NCI-H82 (cell line): ENCODE data around the gene APOD.

Experiments
- DNase-seq: peaks from one replicate; lab custom pipeline; 2025; lab: John Stamatoyannopoulos, UW

Gene APOD

DNA sequence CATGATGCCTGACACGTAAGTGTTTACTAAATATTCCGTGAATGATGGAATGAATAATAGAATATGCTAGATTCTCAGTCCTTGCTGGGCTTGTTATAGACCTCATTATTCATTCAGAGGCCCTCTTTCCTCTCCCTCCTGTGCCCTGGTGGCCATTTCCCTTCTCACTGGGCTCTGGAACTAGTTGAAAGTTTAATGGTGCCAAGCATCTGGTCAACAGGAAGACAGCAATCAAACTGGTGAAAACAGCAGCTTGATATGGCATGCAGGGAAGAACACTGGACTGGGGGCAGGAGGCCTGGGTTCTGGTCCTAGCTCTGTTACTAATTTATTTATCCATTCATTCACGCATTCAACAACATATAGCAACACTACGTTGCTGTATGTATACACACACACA lies 3.7 kb upstream of the APOD start:
- no peak for DNase-seq

- no peak for DNase-seq
These were observed 767 bp upstream of the APOD start for GRCh38 chr3:195584543-195584870.

DNA sequence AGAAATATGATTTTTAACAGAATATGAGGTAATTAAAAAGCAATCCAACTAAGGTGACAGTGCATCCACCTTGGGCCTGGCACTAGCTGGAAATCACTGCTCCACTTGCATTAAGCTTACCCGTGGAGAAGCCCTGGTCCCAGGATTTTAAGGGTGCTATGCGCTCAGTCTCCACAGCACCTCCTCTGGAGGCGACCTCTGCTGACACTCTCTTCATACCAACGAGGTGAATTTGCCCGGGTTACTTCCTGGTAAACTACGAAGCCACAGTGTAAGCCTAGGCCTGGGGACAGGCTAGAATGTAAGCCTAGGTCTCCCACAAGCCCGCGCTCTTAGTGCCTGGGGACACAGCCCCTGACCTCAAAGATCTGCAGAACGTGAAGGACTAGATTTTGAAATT lies 793 bp downstream of the APOD start:
- DNase-seq = no peak

- DNase-seq = no peak
These were observed 2.8 kb downstream of the APOD start for GRCh38 chr3:195580744-195581443.

GRCh38 chr3:195579281-195579680 lies 4.5 kb downstream of the APOD start:
- no peak for DNase-seq

DNA sequence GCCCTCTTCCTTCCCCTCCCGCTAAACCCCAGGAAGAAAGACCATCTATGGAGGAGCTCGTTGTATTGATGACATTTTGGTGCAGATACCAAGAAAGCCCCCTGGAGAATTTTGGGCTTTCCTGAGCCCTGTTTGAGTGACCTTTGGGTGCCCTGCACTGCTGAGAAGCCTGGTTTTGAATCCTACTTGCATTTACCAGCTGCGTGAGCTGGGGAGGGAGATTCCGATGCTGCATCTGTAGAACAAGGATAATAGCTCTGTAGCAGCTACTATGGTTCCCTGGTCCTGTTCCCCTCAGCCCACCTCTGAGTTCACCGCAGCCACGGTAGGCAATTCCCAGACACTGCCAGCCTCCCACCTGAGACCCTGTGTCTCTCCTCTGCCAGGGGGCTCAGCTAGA lies 5.2 kb downstream of the APOD start:
- DNase-seq = no peak

DNA sequence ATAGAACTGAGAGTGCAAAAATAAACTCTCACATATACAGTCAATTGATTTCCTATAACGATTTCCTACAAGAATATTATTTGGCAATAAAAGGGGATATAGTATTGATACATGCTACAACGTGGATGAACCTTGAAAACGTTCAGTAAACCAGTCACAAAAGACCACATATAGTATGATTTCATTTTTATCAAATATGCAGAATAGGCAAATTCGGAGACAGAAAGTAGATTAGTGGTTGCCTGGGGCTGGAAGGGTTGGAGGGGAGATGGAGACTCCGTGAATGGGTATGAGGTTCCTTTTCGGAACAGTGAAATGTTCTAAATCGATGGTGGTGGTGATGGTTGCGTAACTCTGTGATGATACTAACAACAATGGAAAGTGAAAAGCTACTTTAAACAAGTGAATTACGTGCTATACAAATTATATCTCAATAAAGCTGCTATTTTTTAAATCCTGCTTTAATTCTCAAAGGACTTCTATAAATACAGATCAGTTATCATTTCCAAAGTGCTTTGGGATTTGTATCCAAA lies 6.0 kb downstream of the APOD start:
- no peak for DNase-seq

GRCh38 chr3:195574497-195575304 lies 9.0 kb downstream of the APOD start:
- peak; percentile 26 for DNase-seq

DNA sequence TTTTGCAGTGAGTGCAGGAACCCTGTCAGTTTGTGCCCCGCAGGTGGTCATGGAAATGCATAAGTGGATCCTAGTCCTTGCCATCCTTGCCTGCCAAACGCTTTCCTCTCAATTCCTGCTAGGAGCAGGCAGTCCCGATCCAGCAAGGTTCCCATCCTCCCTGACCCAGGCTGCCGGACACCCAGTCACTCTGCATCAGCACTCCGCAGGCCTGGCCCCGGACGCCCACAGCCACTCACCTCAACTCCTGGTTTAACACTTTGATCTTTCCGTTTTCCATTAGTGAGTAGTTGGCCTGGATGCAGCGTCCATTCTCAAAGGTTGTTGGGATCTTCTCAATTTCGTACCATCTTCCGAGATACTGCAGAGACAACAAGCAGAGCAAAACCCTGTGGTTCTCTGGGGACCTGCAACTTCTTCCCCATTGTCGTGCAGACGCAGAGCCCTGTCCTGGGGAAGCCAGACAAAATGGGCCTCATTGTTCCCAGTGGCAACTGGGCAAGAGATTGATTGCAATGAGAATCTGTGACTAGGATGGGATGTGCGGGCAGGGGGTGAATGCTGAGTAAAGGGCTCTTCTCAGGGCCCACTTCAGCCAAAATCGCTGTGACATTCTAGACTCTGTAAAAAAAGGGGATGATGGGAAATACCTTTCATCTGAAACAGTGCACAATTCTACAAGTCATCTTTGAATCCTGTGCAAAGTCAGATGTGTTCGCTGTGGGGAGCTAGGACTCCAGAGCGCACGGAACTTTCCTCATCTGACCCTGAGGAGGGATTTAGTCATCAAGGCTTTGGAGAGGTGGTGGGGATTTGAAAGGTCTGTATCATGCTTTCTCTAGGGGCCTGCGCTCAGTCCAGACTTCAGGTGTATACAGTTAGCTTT lies 9.9 kb downstream of the APOD start:
- DNase-seq = no peak

- no peak for DNase-seq
These were observed 12.4 kb downstream of the APOD start for GRCh38 chr3:195571361-195571760.

GRCh38 chr3:195570912-195571311 lies 12.8 kb downstream of the APOD start:
- no peak for DNase-seq

GRCh38 chr3:195570344-195570743 lies 13.4 kb downstream of the APOD start:
- no peak for DNase-seq

GRCh38 chr3:195568630-195569029 lies 15.1 kb downstream of the APOD start:
- DNase-seq = no peak

DNA sequence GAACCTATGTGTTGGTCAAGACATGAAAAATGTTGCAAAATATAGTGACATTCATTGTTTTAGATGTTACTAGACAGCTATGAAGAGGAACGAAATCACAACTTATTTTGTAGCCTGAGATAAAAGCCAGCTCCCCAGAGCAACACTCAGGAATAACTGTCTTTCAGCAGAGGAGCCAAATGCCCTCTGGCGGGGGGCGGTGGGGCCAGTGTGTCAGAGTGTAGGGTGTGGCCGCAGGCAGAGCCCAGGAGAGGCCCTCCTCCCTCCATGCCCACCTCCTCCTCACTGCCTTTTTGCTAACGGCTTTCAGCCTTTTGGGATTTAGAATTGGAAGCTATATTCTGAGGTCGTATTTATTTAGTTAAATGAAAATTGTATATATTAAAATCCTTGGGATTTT lies 16.9 kb downstream of the APOD start:
- no peak for DNase-seq

GRCh38 chr3:195565716-195566115 lies 18.0 kb downstream of the APOD start:
- peak; percentile 59 for DNase-seq

DNA sequence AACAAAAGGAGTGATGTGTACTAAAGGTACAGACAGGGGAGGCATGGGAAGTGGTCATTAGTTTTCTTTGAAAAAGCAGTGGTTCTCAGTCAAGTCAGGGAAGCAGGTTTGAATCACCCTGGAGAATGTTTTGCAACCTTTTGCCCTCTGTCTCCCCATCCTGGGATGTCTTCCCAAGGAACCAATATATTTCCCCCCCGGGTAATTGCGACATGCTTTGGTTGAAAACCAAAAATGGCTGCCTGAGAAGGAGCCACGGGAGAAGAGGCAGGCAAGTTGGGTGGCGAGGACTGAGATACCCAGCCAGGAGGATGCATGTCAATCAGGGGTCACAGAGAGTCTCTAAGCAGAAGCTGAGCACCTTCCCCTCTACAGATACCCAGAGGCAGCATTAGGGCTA lies 20.4 kb downstream of the APOD start:
- no peak for DNase-seq

DNA sequence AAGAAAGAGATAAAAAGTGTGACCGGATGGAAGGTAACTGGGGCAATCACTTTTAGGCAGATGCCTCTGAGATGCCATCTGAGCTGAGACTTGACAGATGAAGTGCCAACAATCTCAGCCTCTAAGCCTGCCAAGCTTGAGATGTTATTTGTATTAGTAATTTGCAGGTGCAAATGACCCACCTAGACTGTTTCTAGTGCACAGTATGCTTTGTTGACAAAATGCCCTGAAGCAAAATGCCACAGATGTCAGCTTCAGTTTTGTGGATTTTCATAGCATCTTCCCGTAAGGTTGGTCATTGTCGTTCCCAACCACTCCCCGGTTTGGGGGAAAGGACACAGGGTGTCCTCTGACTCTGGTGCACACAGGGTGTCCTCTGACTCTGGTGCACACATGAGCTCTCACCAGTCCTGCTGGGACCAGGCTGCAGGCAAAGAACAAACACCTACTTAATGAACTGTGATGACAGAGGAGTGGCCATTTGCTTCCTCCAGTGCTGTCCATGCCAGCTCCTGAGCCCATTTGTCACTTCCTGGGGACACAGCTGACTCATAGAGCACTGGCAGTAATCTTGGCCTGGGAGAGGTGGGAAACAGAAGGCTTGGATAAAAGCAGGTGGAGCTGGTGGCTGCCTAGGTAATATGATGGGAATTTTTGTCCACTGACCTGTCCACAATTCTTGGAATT lies 23.9 kb downstream of the APOD start:
- no peak for DNase-seq

GRCh38 chr3:195558602-195559001 lies 25.1 kb downstream of the APOD start:
- DNase-seq = peak; percentile 88

DNA sequence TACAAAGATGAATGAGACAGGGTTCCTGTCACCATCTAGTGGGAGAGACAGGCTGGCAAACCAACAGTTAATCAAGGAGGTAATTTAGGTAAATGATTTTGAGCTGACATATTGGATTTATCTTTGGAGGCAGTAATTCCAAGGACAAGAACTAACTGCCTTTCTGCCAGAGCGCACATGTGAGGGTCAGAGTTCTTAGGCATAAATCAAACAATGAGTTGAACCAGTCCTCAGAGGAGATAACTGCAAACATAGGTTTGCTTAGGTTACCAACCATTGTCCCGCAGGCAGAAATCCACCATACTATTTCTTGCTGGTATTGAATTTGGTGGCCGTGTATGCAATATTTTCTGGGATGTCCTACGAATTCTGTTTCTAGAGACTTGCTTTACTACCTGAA lies 26.4 kb downstream of the APOD start:
- DNase-seq = peak; percentile 79

DNA sequence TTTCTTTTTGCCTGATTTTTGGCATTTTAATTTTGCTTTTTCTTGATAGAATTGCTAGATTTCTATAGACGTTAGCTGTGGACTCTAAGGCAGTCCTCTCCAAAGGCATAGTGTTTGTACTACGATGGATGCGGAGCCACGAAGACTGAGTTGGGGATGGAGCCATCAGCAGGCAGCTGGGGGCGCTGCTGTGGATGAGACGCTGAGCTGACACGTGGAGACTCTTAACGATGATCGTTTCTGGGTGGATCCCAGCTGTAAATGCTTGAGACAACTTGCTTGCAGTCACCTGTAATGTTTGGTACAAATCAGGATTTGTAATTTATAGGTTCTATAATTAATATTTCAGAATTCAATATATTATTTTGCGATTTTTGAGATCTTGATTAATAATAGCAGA lies 27.4 kb downstream of the APOD start:
- DNase-seq = no peak

- no peak for DNase-seq
These were observed 28.6 kb downstream of the APOD start for GRCh38 chr3:195555110-195555509.

DNA sequence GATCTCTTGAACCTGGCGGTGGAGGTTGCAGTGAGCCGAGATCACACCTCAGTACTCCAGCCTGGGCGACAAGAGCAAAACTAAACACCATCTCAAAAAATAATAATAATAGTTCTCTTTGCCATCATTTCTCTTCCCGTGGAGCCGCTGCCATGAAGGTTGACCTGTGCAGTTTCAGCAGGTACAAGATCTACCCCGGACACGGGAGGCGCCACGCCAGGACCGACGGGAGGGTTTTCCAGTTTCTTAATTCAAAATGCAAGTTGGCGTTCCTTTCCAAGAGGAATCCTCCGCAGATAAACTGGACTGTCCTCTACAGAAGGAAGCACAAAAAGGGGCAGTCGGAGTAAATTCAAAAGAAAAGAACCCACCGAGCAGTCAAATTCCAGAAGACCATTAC lies 29.3 kb downstream of the APOD start:
- DNase-seq = no peak
